ENCODE measurements around the gene CNOT9.
"Not testable (repeated sequence)": the region's sequence is repeated elsewhere in the genome, so short reads cannot be mapped to it uniquely, and the experiment has no call there.

The CNOT9 gene

GRCh38 chr2:218568190-218569037, at the start of gene CNOT9, which contains the start of gene USP37:
Gene CNOT9, plus strand, starts transcription at chr2:218568839. Its CDS starts 116 bp downstream, at chr2:218568955.
Gene USP37, minus strand, starts transcription at chr2:218568351. Its CDS starts 9,698 bp downstream, at chr2:218558653.
- DNase-seq (ENCODE audit: extremely low spot score): peak; percentile 98
- POLR2A ChIA-PET: no interaction called here
- TF ChIP-seq CTCF (IDR thresholded peaks at IDR 0.05; ENCODE audit: control extremely low read depth, extremely low read depth, low read depth, missing control alignments): no peak
- CTCF ChIA-PET: no interaction called here

- ChIA-PET CTCF (no interaction called here), POLR2A (no interaction called here)
- DNase-seq (ENCODE audit: extremely low spot score): no peak
- no peak for TF ChIP-seq CTCF (IDR thresholded peaks at IDR 0.05; ENCODE audit: control extremely low read depth, extremely low read depth, low read depth, missing control alignments)
Measured at GRCh38 chr2:218518876-218519275, 49.8 kb upstream of the CNOT9 start.

DNA sequence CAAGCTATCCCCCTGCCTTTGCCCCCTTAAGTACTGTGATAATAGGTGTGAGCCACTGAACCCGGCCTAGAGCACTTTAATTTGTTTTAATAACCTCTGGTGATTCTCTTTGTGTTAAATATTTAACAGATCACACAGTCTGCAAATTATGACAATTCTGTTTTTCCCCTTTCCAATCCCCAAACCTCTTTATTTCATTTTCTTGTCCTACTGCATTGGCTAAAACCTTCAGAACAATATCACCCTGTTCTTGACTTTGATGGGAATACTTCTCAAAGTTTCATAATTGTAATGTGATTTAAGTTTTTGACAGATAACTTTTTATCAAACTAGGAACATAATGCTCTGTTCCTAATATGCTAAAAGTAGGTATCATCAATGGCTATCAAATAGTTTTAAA, 45.0 kb upstream of the CNOT9 start:
- no peak for DNase-seq (ENCODE audit: extremely low spot score)
- no peak for TF ChIP-seq CTCF (IDR thresholded peaks at IDR 0.05; ENCODE audit: control extremely low read depth, extremely low read depth, low read depth, missing control alignments)
- ChIA-PET CTCF (no interaction called here), POLR2A (no interaction called here)

GRCh38 chr2:218528409-218528808, 40.2 kb upstream of the CNOT9 start:
- CTCF ChIA-PET: interaction anchor here (0.9 to 1.9 kb wide), 3 partner anchors 12 to 23 kb away, joined by 3 to 8 read pairs (median 4); no protein-coding TSS in a partner anchor
- POLR2A ChIA-PET; DNase-seq (ENCODE audit: extremely low spot score): not testable (repeated sequence)

- no peak for DNase-seq (ENCODE audit: extremely low spot score)
- POLR2A ChIA-PET: no interaction called here
- TF ChIP-seq CTCF (IDR thresholded peaks at IDR 0.05; ENCODE audit: control extremely low read depth, extremely low read depth, low read depth, missing control alignments): no peak
- CTCF ChIA-PET: interaction anchor here (1.2 kb wide), 1 partner anchor 22 kb away, joined by 4 read pairs; no protein-coding TSS in a partner anchor
Measured at GRCh38 chr2:218529990-218530389, 38.6 kb upstream of the CNOT9 start.

DNA sequence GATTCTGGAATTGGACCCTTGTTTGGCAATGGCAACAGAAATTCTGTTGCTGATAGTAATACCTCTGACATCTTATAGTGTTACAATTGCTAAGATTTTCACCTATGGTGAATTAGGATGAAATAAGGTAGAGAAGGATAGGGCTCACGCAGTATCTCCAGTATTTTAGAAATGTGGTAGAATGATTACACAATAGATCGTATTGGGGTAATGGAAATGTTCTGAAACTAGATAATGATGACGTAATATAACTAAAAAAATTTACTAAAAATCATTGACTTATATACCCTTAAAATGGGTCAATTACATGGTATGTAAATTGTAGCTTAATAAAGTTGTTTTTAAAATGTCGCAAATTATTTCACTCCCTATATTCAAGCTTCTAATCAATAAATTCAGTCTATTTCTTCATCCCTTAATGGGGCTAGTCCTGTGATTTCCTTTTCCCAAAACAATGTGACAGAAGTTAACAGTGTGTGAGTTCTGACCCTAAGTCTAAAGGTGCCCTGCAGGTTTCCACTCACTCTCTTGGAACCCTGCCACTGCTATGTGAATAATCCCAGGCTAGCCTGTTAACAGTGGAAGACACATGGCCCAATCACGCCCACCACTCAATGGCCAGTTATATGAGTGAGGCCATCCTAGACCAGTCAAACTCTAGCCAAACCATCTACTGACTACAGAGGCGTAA, 31.7 kb upstream of the CNOT9 start:
- CTCF ChIA-PET: interaction anchor here (1.3 kb wide), 2 partner anchors 10 to 41 kb away, joined by 3 read pairs; no protein-coding TSS in a partner anchor
- no peak for TF ChIP-seq CTCF (IDR thresholded peaks at IDR 0.05; ENCODE audit: control extremely low read depth, extremely low read depth, low read depth, missing control alignments)
- DNase-seq (ENCODE audit: extremely low spot score): no peak

DNA sequence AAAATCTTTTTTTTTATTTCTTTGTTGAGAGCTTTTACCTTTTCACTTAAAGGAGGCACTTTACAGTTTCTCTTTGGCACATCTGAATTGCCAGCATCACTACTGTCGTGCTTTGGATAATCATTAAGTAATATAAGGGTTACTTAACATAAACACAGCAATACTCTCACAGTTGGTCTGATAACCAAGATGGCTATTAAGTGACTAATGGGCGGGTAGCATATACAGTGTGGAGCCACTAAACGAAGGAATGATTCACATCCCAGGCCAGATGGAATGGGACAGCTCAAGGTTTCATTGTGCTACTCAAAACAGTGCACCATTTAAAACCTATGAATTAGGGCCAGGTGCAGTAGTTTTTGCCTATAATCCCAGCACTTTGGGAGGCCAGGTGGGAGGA, 28.6 kb upstream of the CNOT9 start:
- POLR2A ChIA-PET: no interaction called here
- CTCF ChIA-PET: no interaction called here
- no peak for DNase-seq (ENCODE audit: extremely low spot score)
- TF ChIP-seq CTCF (IDR thresholded peaks at IDR 0.05; ENCODE audit: control extremely low read depth, extremely low read depth, low read depth, missing control alignments): no peak

More for the DNA sequence above, 31.7 kb upstream of the CNOT9 start:
- POLR2A ChIA-PET: no interaction called here
